Measurements from ENCODE around the gene KIF25.

DNA sequence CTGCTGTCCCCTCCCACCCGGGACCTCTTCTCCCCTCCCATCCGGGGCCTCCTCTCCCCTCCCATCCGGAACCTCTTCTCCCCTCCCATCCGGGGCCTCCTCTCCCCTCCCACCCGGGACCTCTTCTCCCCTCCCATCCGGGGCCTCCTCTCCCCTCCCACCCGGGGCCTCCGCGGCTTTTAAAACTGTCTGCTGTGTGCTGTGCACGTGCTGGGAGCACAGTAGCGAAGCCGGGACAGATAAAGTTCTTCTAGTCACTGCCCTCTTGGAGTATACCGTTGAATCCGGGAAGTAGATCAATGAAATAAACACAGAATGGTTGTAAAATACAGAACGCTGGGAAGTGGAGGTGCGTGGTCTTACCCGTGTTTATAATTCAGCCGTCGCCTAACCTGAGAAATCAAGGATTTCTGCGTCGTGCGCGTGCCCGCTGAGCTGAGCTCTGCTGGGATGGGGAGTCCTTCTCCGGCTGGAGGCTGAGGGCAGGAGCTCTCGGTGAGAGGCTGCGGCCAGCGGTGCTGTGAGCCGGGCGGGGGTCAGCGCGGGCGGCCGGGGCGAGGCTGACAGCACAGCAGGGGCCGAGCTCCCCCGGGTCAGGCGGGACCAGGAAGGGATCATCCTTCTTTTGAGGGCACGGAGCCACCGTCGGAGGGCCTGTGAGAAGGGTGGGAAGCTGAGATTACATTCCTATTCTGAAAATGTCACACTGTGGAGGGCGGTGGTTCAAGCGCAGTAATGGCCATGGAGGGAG is 19.6 kb upstream of the KIF25 start:
- TF ChIP-seq EP300 (IDR thresholded peaks at IDR 0.05) (no peak), POLR2AphosphoS5 (IDR thresholded peaks at IDR 0.05) (no peak), POLR2A (IDR thresholded peaks at IDR 0.05) (no peak)
- TF ChIP-seq, protein P1, sequence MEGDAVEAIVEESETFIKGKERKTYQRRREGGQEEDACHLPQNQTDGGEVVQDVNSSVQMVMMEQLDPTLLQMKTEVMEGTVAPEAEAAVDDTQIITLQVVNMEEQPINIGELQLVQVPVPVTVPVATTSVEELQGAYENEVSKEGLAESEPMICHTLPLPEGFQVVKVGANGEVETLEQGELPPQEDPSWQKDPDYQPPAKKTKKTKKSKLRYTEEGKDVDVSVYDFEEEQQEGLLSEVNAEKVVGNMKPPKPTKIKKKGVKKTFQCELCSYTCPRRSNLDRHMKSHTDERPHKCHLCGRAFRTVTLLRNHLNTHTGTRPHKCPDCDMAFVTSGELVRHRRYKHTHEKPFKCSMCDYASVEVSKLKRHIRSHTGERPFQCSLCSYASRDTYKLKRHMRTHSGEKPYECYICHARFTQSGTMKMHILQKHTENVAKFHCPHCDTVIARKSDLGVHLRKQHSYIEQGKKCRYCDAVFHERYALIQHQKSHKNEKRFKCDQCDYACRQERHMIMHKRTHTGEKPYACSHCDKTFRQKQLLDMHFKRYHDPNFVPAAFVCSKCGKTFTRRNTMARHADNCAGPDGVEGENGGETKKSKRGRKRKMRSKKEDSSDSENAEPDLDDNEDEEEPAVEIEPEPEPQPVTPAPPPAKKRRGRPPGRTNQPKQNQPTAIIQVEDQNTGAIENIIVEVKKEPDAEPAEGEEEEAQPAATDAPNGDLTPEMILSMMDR (IDR thresholded peaks at IDR 0.05), result no peak
